ENCODE measurements around the gene SOX5.

DNA sequence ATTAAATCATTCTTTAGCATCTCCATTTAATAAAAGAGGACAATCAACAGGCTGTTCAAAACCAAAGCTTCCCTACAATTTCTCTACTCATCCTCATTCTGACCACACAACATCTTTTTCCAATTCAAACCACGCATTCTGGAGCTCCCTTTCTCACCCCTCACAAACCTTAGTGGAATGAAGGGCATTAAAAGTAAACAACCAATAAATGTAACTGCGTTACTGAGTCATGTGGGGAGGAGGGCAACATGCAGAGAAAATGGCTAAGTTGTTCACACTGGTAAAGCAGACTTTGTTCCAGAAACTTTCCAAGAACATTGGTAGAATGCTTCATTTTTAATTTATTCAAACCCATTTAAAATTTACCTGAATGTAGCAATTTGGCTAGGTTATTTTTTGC lies 19.6 kb downstream of the SOX5 start:
- TF ChIP-seq POLR2AphosphoS5 (IDR thresholded peaks at IDR 0.05; ENCODE audit: low read depth, low read length) (no peak), YY1 (IDR thresholded peaks at IDR 0.05; ENCODE audit: low read depth, low read length) (no peak), RAD21 (IDR thresholded peaks at IDR 0.05 in 1 of 2, conservative IDR thresholded peaks at IDR 0.05 in 1 of 2; ENCODE audit: low read depth in 2 of 2, low read length in 2 of 2) (no peak), CEBPB (IDR thresholded peaks at IDR 0.05; ENCODE audit: low read depth, low read length) (no peak), EZH2 (IDR thresholded peaks at IDR 0.05; ENCODE audit: low read depth, low read length, severe bottlenecking) (no peak), POLR2A (IDR thresholded peaks at IDR 0.05; ENCODE audit: control extremely low read depth in 1 of 2, low read depth in 2 of 2, low read length in 2 of 2) (no peak)
